Parathyroid adenoma (tissue), 2 donors: ENCODE measurements around the gene GRIN2C.

Source experiments
- H2AFZ ChIP-seq: fragments of 300-600 bp; sonication (generic); one replicate; pipeline ENCODE4 v1.7.0; 2017; ENCODE audit warnings: antibody characterized with exemption, mild to moderate bottlenecking
- H3K27ac ChIP-seq: fragments of 300-600 bp; sonication (generic); one replicate; pipeline ENCODE4 v1.7.0; 2017
- H3K27me3 ChIP-seq: fragments of 300-600 bp; sonication (generic); one replicate; pipeline ENCODE4 v1.7.0; 2017; ENCODE audit warnings: low read length; ENCODE audit not compliant: control insufficient read depth, insufficient read depth
- H3K36me3 ChIP-seq: fragments of 300-600 bp; sonication (generic); one replicate; pipeline ENCODE4 v1.7.0; 2017; ENCODE audit warnings: low read length; ENCODE audit not compliant: control insufficient read depth, insufficient read depth
- H3K4me1 ChIP-seq: fragments of 300-600 bp; sonication (generic); one replicate; pipeline ENCODE4 v1.7.0; 2017; ENCODE audit warnings: control low read depth
- H3K4me2 ChIP-seq: fragments of 300-600 bp; sonication (generic); one replicate; pipeline ENCODE4 v1.7.0; 2017; ENCODE audit warnings: low read length
- H3K4me3 ChIP-seq: fragments of 300-600 bp; sonication (generic); one replicate; pipeline ENCODE4 v1.7.0; 2017; ENCODE audit warnings: low read depth, low read length
- H3K79me2 ChIP-seq: fragments of 300-600 bp; sonication (generic); one replicate; pipeline ENCODE4 v1.7.0; 2017; ENCODE audit warnings: control low read depth
- H3K9ac ChIP-seq: fragments of 300-600 bp; sonication (generic); one replicate; pipeline ENCODE4 v1.7.0; 2017; ENCODE audit warnings: mild to moderate bottlenecking
- H3K9me3 ChIP-seq: fragments of 300-600 bp; sonication (generic); one replicate; pipeline ENCODE4 v1.7.0; 2017; ENCODE audit warnings: low read length; ENCODE audit not compliant: control insufficient read depth
- TF ChIP-seq, protein P1 (sequence below): fragments of 300-600 bp; sonication (generic); IDR thresholded peaks from one replicate; pipeline ENCODE4 v1.7.0; 2017; ENCODE audit warnings: antibody characterized with exemption, mild to moderate bottlenecking
- donor health status: primary hyperparathyroidism.

Gene GRIN2C

GRCh38 chr17:74804683-74805082 lies 55.0 kb downstream of the GRIN2C start:
- Histone ChIP-seq H2AFZ (no peak overlapping the region), H3K27ac (no peak overlapping the region), H3K4me3 (no peak overlapping the region), H3K9me3 (no peaks in the 10 kb centered on the region), H3K9ac (no peak overlapping the region), H3K4me1 (no peaks in the 10 kb centered on the region), H3K4me2 (no peak overlapping the region), H3K79me2 (no peaks in the 10 kb centered on the region), H3K36me3 (no peaks in the 10 kb centered on the region), H3K27me3 (no peaks in the 10 kb centered on the region)
- TF ChIP-seq, protein P1, sequence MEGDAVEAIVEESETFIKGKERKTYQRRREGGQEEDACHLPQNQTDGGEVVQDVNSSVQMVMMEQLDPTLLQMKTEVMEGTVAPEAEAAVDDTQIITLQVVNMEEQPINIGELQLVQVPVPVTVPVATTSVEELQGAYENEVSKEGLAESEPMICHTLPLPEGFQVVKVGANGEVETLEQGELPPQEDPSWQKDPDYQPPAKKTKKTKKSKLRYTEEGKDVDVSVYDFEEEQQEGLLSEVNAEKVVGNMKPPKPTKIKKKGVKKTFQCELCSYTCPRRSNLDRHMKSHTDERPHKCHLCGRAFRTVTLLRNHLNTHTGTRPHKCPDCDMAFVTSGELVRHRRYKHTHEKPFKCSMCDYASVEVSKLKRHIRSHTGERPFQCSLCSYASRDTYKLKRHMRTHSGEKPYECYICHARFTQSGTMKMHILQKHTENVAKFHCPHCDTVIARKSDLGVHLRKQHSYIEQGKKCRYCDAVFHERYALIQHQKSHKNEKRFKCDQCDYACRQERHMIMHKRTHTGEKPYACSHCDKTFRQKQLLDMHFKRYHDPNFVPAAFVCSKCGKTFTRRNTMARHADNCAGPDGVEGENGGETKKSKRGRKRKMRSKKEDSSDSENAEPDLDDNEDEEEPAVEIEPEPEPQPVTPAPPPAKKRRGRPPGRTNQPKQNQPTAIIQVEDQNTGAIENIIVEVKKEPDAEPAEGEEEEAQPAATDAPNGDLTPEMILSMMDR: no peak

DNA sequence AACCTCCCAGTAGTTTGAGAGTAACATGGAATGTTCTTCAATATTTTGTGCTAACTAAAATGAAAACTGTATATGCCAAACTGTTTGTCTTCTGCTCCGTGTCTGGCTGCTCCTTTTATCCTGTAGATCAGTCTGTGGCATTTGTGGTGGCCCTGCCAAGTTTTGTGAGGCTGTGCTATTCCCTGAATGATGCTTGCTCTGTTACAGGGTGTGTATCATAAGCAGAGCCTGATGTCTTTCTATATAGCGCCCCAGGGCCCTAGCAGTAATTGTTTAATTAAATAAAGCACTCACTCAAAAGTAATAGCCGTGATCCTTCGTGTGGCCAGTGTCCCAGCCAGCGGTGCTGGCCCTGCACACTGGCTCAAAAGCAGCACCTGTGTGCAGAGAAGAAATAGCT lies 55.7 kb downstream of the GRIN2C start:
- H3K27ac ChIP-seq: no peak overlapping the region

DNA sequence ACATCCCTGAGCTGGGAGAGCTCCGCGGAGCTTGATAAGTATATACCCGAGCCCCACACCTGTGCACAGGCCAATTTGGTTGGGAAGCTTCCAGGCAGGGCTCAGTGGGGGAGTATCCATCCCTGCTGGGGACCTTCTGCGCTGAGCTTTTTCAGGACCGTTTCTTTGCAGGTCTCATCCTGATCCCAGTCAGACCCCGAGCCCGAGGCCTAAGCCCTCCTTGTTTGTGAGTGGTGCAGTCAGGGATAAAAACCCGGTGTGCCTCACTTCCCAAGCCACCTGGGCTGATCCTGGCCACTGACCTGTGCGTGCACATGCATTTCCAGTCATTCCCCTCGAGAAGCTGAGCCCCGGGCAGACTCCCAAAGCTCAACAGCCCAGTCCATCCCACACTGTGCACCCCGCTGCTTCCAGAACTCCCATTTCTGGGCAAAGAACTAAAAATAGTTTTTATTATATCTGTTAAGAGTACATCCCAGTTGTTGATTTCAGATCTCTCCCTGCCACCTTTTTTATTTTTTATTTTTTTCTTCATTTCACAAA lies 56.2 kb downstream of the GRIN2C start:
- no peaks in the 10 kb centered on the region for H3K36me3 ChIP-seq
- H3K4me1 ChIP-seq: no peaks in the 10 kb centered on the region
- H3K27me3 ChIP-seq: no peaks in the 10 kb centered on the region
- no peaks in the 10 kb centered on the region for H3K9me3 ChIP-seq
- H3K9ac ChIP-seq: no peak overlapping the region
- no peaks in the 10 kb centered on the region for H3K79me2 ChIP-seq
- H3K4me3 ChIP-seq: no peak overlapping the region
- H3K27ac ChIP-seq: no peak overlapping the region
- no peak overlapping the region for H2AFZ ChIP-seq
- TF ChIP-seq, protein P1: no peak
- no peak overlapping the region for H3K4me2 ChIP-seq

More for the DNA sequence above, 55.7 kb downstream of the GRIN2C start:
- H3K27me3 ChIP-seq: no peaks in the 10 kb centered on the region
- no peaks in the 10 kb centered on the region for H3K9me3 ChIP-seq
- no peaks in the 10 kb centered on the region for H3K4me1 ChIP-seq
- no peak overlapping the region for H3K9ac ChIP-seq
- H2AFZ ChIP-seq: no peak overlapping the region
- TF ChIP-seq, protein P1: no peak
- H3K4me2 ChIP-seq: no peak overlapping the region
- H3K36me3 ChIP-seq: no peaks in the 10 kb centered on the region
- no peaks in the 10 kb centered on the region for H3K79me2 ChIP-seq
- no peak overlapping the region for H3K4me3 ChIP-seq

DNA sequence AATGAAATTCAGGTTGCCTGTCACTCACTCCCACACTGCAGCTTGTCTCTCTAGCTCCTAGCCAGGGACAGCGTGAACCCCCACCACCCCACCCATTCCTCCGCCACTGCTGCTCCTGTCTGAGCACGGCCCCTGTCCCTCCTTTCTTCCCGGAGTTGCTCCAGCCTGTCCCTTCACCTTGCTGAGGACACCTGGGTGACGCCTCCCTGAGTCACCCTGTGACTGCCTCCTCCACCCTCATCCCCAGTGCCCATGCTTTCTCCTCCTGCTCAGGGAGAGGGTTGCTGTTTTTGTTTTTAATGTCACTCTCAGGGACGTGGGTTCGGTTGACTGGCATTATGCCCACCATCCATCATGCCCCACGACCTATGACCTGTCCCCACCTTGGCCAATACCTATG lies 57.8 kb downstream of the GRIN2C start:
- H3K4me2 ChIP-seq: no peak overlapping the region
- H3K4me3 ChIP-seq: no peak overlapping the region
- no peak overlapping the region for H3K27ac ChIP-seq
- TF ChIP-seq, protein P1: no peak
- H3K79me2 ChIP-seq: no peaks in the 10 kb centered on the region
- H3K36me3 ChIP-seq: no peaks in the 10 kb centered on the region
- H3K9ac ChIP-seq: no peak overlapping the region
- H3K27me3 ChIP-seq: no peaks in the 10 kb centered on the region
- no peak overlapping the region for H2AFZ ChIP-seq
- H3K4me1 ChIP-seq: no peaks in the 10 kb centered on the region
- no peaks in the 10 kb centered on the region for H3K9me3 ChIP-seq

DNA sequence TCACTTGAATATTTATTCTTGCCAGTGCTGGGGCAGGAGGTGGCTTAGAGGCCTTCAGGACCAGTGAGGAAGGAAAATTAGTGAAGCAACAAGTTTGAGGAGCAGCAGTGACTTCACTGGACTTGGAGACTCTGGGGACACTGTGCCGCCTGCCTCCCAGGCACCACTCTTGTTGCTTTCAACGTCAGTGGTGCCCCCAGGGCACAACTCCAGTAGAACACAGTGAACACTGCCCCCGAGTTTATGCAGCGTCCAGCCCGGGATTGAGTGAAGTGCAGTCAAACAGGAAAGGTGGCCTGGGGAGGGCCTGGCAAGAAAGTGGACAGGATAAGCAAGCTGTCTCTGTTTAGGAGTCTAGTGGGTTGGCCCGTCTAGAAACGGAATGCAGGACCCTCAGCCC lies 59.2 kb downstream of the GRIN2C start:
- Histone ChIP-seq H3K4me1 (no peaks in the 10 kb centered on the region), H3K4me2 (no peak overlapping the region), H3K27ac (no peak overlapping the region), H3K27me3 (no peaks in the 10 kb centered on the region), H3K36me3 (no peaks in the 10 kb centered on the region), H3K9ac (no peak overlapping the region), H3K79me2 (no peaks in the 10 kb centered on the region), H2AFZ (no peak overlapping the region), H3K9me3 (no peaks in the 10 kb centered on the region), H3K4me3 (no peak overlapping the region)
- TF ChIP-seq, protein P1: no peak
